K562 (cell line): ENCODE results near the gene TDRKH. TPM values are rescaled to one million over a fixed set of nuclear protein-coding genes. Genes with fewer than 3 reads are reported as not detected.

Experiments
- BDP1 ChIP-seq: IDR thresholded peaks from 3 replicates; pipeline ENCODE4 v1.6.1; 2011; ENCODE audit not compliant: insufficient read length, insufficient read depth
- CREM ChIP-seq: IDR thresholded peaks from 2 replicates; pipeline ENCODE4 v1.6.1; 2014; ENCODE audit warnings: antibody characterized with exemption, low read depth
- MEF2D ChIP-seq: conservative IDR thresholded peaks from 2 replicates; pipeline ENCODE4 v1.6.1; 2016; ENCODE audit warnings: low read depth, missing genetic modification characterization, missing compliant biosample characterization
- ZNF239 ChIP-seq: fragments of 250-450 bp; sonication (Bioruptor Pico); IDR thresholded peaks from 2 replicates; pipeline ENCODE4 v1.4.0; 2020; ENCODE audit warnings: mild to moderate bottlenecking
- ZNF583 ChIP-seq: fragments of 250-450 bp; sonication (Bioruptor Pico); IDR thresholded peaks from 2 replicates; pipeline ENCODE4 v1.4.0; 2020
- polyA plus RNA-seq, 8 experiments: library from polyadenylated mRNA; depleted of rRNA in 4 of 8; stranded (reverse) in 5 of 8; unstranded in 3 of 8; fragments of >200 nt; fragmentation: Nextera tagmentation in 2 of 8; fragmentation: Illumina TruSeq in 1 of 8; extraction: Ambion mirVana in 2 of 8; extraction: Trizol in 1 of 8; gene quantifications; 2 replicates each; pipeline versions ENCODE4 v1.2.1 to v1.2.3, GENCODE V29; 2011 to 2014; ENCODE audit warnings: inconsistent platforms in 1 of 8, missing spikeins in 1 of 8
- total RNA-seq, 7 experiments: library from RNA; depleted of rRNA in 6 of 7; stranded (reverse); fragments of >200 nt in 6 of 7; fragmentation: Illumina TruSeq in 2 of 7; extraction: Trizol in 2 of 7; gene quantifications; 2 replicates each; pipeline versions ENCODE4 v1.2.1 to v1.2.3, GENCODE V29; 2011 to 2021; ENCODE audit warnings: low replicate concordance in 1 of 7
- TF ChIP-seq, protein P1 (sequence below): sonication (generic); formaldehyde crosslinking; IDR thresholded peaks from 2 replicates; pipeline ENCODE4 v1.8.0; 2022; ENCODE audit warnings: mild to moderate bottlenecking, low read depth, missing genetic modification reagents
- TF ChIP-seq, protein P2 (sequence below): fragments of 450-650 bp; formaldehyde crosslinking; IDR thresholded peaks from 2 replicates; pipeline ENCODE4 v1.4.0; 2020; ENCODE audit warnings: mild to moderate bottlenecking, moderate library complexity
- TF ChIP-seq, protein P3 (sequence below): fragments of 450-650 bp; IDR thresholded peaks from 2 replicates; pipeline ENCODE4 v1.6.1; 2016; ENCODE audit warnings: mild to moderate bottlenecking, moderate library complexity
- TF ChIP-seq, protein P4 (sequence below): sonication (generic); IDR thresholded peaks from 2 replicates; pipeline ENCODE4 v1.6.1; 2016
- TF ChIP-seq, protein P5 (sequence below): fragments of 200-800 bp; sonication (Bioruptor generic); IDR thresholded peaks from 2 replicates; pipeline ENCODE4 v1.6.1; 2017; ENCODE audit warnings: missing genetic modification characterization, missing compliant biosample characterization

TDRKH gene
- total and polyA plus RNA-seq, 9 of the 15 experiments (the other 6 are each of a cell fraction or from before 2014, with no cell fraction given) = 4.3 to 21.3 (median 8.4) TPM

DNA sequence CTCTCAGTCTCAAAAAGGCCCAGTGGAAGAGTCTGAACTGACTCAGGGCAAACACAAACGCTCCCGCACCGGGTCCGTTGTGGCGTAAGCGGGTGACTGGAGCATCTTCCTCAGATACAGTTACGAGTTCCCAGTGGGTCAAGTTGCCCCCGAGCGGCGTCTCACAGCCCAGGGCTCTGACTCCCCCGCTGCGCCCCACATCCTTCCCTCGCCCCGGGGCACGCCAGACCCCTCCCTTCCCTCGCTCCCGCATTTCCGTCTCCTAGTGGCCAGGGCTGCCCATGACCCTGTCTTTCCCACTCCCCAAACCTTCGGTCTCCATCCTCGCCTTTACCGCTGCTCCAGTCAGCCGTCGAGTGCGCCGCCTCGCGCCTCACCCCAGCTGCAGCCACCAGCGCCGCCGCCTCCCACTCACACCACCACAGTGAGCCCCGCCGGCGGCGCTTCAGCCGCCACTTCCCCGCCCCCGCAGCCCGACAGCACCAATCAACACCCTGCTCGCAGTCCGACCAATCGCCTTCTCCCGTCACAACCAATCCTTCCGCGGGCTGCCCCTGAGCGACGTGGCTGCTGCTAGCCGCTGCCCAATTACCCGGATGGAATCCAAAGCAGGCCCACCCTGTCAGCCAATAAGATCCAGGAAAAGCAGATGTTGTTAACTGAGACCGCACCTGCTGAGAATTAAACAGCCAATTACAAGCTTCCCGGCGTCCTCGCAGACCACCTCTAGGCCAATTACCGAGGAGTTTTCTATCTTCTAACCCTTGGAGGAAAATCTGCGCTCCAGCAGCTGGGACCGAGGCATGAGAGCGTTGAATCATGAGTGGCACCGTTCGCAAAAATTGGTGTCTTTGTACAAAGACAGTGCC lies at the start of gene TDRKH (continued):
- TF ChIP-seq, protein P1, sequence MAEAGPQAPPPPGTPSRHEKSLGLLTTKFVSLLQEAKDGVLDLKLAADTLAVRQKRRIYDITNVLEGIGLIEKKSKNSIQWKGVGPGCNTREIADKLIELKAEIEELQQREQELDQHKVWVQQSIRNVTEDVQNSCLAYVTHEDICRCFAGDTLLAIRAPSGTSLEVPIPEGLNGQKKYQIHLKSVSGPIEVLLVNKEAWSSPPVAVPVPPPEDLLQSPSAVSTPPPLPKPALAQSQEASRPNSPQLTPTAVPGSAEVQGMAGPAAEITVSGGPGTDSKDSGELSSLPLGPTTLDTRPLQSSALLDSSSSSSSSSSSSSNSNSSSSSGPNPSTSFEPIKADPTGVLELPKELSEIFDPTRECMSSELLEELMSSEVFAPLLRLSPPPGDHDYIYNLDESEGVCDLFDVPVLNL (CRISPR knock-in tag) = peak; percentile 84
- no peak for TF ChIP-seq ZNF583 (CRISPR knock-in tag)
- TF ChIP-seq, protein P2, sequence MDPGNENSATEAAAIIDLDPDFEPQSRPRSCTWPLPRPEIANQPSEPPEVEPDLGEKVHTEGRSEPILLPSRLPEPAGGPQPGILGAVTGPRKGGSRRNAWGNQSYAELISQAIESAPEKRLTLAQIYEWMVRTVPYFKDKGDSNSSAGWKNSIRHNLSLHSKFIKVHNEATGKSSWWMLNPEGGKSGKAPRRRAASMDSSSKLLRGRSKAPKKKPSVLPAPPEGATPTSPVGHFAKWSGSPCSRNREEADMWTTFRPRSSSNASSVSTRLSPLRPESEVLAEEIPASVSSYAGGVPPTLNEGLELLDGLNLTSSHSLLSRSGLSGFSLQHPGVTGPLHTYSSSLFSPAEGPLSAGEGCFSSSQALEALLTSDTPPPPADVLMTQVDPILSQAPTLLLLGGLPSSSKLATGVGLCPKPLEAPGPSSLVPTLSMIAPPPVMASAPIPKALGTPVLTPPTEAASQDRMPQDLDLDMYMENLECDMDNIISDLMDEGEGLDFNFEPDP (CRISPR knock-in tag) = no peak
- TF ChIP-seq, protein P3, sequence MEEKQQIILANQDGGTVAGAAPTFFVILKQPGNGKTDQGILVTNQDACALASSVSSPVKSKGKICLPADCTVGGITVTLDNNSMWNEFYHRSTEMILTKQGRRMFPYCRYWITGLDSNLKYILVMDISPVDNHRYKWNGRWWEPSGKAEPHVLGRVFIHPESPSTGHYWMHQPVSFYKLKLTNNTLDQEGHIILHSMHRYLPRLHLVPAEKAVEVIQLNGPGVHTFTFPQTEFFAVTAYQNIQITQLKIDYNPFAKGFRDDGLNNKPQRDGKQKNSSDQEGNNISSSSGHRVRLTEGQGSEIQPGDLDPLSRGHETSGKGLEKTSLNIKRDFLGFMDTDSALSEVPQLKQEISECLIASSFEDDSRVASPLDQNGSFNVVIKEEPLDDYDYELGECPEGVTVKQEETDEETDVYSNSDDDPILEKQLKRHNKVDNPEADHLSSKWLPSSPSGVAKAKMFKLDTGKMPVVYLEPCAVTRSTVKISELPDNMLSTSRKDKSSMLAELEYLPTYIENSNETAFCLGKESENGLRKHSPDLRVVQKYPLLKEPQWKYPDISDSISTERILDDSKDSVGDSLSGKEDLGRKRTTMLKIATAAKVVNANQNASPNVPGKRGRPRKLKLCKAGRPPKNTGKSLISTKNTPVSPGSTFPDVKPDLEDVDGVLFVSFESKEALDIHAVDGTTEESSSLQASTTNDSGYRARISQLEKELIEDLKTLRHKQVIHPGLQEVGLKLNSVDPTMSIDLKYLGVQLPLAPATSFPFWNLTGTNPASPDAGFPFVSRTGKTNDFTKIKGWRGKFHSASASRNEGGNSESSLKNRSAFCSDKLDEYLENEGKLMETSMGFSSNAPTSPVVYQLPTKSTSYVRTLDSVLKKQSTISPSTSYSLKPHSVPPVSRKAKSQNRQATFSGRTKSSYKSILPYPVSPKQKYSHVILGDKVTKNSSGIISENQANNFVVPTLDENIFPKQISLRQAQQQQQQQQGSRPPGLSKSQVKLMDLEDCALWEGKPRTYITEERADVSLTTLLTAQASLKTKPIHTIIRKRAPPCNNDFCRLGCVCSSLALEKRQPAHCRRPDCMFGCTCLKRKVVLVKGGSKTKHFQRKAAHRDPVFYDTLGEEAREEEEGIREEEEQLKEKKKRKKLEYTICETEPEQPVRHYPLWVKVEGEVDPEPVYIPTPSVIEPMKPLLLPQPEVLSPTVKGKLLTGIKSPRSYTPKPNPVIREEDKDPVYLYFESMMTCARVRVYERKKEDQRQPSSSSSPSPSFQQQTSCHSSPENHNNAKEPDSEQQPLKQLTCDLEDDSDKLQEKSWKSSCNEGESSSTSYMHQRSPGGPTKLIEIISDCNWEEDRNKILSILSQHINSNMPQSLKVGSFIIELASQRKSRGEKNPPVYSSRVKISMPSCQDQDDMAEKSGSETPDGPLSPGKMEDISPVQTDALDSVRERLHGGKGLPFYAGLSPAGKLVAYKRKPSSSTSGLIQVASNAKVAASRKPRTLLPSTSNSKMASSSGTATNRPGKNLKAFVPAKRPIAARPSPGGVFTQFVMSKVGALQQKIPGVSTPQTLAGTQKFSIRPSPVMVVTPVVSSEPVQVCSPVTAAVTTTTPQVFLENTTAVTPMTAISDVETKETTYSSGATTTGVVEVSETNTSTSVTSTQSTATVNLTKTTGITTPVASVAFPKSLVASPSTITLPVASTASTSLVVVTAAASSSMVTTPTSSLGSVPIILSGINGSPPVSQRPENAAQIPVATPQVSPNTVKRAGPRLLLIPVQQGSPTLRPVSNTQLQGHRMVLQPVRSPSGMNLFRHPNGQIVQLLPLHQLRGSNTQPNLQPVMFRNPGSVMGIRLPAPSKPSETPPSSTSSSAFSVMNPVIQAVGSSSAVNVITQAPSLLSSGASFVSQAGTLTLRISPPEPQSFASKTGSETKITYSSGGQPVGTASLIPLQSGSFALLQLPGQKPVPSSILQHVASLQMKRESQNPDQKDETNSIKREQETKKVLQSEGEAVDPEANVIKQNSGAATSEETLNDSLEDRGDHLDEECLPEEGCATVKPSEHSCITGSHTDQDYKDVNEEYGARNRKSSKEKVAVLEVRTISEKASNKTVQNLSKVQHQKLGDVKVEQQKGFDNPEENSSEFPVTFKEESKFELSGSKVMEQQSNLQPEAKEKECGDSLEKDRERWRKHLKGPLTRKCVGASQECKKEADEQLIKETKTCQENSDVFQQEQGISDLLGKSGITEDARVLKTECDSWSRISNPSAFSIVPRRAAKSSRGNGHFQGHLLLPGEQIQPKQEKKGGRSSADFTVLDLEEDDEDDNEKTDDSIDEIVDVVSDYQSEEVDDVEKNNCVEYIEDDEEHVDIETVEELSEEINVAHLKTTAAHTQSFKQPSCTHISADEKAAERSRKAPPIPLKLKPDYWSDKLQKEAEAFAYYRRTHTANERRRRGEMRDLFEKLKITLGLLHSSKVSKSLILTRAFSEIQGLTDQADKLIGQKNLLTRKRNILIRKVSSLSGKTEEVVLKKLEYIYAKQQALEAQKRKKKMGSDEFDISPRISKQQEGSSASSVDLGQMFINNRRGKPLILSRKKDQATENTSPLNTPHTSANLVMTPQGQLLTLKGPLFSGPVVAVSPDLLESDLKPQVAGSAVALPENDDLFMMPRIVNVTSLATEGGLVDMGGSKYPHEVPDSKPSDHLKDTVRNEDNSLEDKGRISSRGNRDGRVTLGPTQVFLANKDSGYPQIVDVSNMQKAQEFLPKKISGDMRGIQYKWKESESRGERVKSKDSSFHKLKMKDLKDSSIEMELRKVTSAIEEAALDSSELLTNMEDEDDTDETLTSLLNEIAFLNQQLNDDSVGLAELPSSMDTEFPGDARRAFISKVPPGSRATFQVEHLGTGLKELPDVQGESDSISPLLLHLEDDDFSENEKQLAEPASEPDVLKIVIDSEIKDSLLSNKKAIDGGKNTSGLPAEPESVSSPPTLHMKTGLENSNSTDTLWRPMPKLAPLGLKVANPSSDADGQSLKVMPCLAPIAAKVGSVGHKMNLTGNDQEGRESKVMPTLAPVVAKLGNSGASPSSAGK = peak; percentile 99
- TF ChIP-seq, protein P4, sequence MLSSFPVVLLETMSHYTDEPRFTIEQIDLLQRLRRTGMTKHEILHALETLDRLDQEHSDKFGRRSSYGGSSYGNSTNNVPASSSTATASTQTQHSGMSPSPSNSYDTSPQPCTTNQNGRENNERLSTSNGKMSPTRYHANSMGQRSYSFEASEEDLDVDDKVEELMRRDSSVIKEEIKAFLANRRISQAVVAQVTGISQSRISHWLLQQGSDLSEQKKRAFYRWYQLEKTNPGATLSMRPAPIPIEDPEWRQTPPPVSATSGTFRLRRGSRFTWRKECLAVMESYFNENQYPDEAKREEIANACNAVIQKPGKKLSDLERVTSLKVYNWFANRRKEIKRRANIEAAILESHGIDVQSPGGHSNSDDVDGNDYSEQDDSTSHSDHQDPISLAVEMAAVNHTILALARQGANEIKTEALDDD = no peak
- peak; percentile 29; the same call in 1 of the 2 replicates for TF ChIP-seq CREM
- no peak for TF ChIP-seq MEF2D (tag)
- no peak for TF ChIP-seq ZNF239 (CRISPR knock-in tag)
- no peak for TF ChIP-seq BDP1
- TF ChIP-seq, protein P5, sequence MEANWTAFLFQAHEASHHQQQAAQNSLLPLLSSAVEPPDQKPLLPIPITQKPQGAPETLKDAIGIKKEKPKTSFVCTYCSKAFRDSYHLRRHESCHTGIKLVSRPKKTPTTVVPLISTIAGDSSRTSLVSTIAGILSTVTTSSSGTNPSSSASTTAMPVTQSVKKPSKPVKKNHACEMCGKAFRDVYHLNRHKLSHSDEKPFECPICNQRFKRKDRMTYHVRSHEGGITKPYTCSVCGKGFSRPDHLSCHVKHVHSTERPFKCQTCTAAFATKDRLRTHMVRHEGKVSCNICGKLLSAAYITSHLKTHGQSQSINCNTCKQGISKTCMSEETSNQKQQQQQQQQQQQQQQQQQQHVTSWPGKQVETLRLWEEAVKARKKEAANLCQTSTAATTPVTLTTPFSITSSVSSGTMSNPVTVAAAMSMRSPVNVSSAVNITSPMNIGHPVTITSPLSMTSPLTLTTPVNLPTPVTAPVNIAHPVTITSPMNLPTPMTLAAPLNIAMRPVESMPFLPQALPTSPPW (CRISPR knock-in tag) = peak; percentile 74
